COLO829 (cell line): ENCODE data around the gene RADIL.
A peak's percentile ranks its signal among the peaks of the same experiment; 100 is the strongest.

Source experiments
- DNase-seq: peaks from one replicate; pipeline ENCODE4 v3.0.0; 2012; ENCODE audit warnings: low spot score

Gene RADIL

GRCh38 chr7:4775250-4775847 lies 108.2 kb downstream of the RADIL start, which contains the start of gene AP5Z1:
Gene AP5Z1, plus strand, starts transcription at chr7:4775623. Its CDS starts 93 bp downstream, at chr7:4775716.
- DNase-seq: peak; percentile 98

GRCh38 chr7:4774658-4775249 lies 108.8 kb downstream of the RADIL start:
- DNase-seq: peak; percentile 66

- DNase-seq: no peak
These were observed 109.5 kb downstream of the RADIL start for GRCh38 chr7:4774007-4774406.

- DNase-seq: no peak
These were observed 111.2 kb downstream of the RADIL start for GRCh38 chr7:4772306-4772705.

GRCh38 chr7:4771737-4772136 lies 111.8 kb downstream of the RADIL start:
- no peak for DNase-seq

GRCh38 chr7:4770886-4771285 lies 112.6 kb downstream of the RADIL start:
- no peak for DNase-seq

- no peak for DNase-seq
These were observed 113.8 kb downstream of the RADIL start for GRCh38 chr7:4769761-4770160.

GRCh38 chr7:4768597-4769569 lies 114.6 kb downstream of the RADIL start:
- no peak for DNase-seq

- DNase-seq: no peak
These were observed 116.6 kb downstream of the RADIL start for GRCh38 chr7:4766666-4767519.

- DNase-seq: no peak
These were observed 117.6 kb downstream of the RADIL start for GRCh38 chr7:4765776-4766490.

GRCh38 chr7:4764402-4765007 lies 119.0 kb downstream of the RADIL start:
- no peak for DNase-seq

- DNase-seq: no peak
These were observed 119.7 kb downstream of the RADIL start for GRCh38 chr7:4763794-4764185.

GRCh38 chr7:4763091-4763793 lies 120.3 kb downstream of the RADIL start:
- DNase-seq: no peak

GRCh38 chr7:4762121-4763055 lies 121.1 kb downstream of the RADIL start:
- no peak for DNase-seq

GRCh38 chr7:4760952-4761351 lies 122.6 kb downstream of the RADIL start:
- no peak for DNase-seq

- DNase-seq: no peak
These were observed 124.3 kb downstream of the RADIL start for GRCh38 chr7:4759211-4759610.

- no peak for DNase-seq
These were observed 124.7 kb downstream of the RADIL start for GRCh38 chr7:4758791-4759190.

- DNase-seq: no peak
These were observed 125.4 kb downstream of the RADIL start for GRCh38 chr7:4758111-4758510.

- DNase-seq: no peak
These were observed 128.5 kb downstream of the RADIL start for GRCh38 chr7:4755045-4755444.
